Measurements from ENCODE around the gene AATK.
A peak's percentile ranks its signal among the peaks of the same experiment; 100 is the strongest.

Gene AATK

DNA sequence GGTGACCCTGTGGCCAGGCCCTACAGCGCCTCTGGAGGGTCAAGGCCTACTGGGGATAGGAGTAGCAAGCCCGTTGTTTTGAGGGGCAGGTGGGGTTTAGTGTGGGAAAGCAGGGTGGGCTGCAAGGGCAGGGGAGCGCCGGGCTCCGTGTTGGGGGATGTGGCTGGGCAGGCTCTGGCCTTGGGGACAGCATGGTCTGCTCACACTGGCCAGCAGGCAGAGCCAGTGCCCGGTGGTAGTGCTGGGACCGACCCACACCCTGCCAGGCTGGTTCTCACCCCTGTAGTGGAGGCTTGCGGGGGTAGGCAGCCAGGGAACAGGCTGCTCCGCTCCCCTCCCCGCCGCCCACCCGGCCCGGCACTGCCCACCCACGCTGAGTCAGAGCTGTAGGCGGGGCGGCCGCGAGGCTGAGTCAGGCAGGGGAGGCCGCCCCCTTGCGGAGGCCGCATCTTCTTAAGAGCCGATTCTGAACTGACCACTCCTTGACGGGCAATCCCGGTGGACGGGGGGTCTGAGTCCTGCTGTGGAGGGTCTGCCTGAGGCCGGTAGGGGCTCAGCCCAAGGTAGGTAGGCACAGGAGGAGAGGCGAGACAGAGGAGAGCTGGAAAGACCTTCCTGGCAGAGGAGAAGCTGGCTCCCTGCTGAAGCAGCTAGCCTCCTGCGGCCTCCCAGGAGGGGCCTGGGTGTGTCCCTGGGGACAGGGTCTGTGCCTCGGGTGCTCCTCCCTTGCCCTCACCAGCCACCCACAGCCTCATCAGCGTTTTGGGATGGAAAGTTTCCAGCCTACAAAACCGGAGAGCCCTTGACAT, 68.7 kb downstream of the AATK start:
- peak in 45 of 51 donors; percentile 18 to 86 (median 68) for DNase-seq

DNA sequence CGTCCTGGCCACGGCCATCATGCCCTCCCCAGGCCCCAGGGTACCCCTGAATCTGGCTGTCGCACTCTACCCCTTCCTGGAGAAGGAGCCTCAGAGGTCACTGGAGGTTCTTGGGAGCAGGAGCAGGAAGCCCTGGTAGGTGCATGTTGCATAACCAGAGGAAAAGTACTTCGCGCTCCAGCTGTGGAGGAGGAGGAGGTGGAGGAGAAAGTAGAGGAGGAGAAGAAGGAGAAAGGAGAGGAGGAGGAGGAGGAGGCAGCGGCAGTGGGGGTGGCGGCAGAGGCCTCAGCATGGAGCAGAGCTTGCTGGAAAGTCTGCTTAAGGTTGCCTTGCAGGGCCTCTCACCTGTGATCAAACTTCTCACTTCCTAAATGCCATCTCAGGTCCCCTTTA, 69.3 kb downstream of the AATK start:
- no peak for DNase-seq

DNA sequence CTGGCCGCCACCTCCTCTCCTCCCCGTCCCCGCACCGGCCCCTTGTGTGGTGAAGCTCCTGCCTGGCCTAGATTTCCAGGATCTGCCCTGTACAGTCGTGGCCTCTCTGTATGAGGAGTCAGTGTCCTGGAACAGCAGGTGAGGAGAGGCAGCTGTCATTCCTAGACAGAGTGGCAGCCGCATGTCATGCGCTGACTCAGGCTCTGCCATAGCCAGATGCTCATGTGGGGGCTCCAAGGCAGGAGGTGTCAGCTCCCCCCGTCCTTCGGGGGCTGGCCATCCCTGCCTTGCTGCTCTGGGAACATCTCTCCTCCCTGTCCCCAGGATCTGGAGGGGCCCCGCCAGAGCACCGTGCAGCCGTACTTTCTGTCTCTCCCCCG, 70.6 kb downstream of the AATK start:
- DNase-seq = peak in 3 of 51 donors; percentile 50 to 59 (median 57)

DNA sequence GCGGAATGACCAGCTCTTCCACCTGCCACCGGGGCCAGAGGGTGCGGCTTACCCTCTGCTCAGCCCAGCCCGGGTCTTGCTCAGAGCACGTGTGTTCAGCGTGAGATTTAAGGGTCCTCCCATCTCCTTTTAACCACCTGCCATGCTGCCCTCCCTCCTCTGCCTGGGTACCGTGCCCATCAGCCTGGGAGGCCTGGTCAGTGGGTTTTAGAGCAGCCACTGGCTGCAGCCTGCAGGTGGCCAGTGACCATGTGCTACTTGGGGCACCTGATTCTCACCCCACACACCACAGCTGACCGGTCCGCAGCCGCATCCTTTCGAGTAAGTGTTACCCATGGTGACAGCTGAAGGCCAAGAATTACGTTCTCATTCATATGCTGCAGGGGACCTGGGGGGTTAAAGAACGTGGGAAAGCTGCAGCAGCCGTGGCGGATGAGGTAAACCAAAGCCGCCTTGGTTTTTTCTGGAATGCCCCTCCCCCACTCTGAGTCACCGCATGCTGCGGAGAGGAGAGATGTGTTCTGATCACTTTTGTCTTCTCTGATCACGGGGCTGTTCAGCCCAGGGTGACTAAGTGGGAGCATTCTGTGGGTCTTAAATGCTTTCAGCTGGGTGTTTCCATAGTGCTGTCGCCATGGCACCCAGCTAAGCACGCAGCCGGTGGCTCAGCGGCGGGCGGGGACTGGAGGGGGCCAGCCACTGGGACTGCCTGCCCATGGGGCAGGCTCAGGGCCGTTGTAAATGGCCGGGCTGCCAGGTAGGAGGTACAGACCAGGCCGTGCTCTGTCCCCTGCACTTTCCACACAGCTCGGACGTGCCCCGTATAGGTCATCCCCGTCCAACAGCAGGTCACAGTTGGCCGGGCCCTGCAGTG, 71.3 kb downstream of the AATK start:
- peak in 49 of 51 donors; percentile 29 to 94 (median 71) for DNase-seq

DNA sequence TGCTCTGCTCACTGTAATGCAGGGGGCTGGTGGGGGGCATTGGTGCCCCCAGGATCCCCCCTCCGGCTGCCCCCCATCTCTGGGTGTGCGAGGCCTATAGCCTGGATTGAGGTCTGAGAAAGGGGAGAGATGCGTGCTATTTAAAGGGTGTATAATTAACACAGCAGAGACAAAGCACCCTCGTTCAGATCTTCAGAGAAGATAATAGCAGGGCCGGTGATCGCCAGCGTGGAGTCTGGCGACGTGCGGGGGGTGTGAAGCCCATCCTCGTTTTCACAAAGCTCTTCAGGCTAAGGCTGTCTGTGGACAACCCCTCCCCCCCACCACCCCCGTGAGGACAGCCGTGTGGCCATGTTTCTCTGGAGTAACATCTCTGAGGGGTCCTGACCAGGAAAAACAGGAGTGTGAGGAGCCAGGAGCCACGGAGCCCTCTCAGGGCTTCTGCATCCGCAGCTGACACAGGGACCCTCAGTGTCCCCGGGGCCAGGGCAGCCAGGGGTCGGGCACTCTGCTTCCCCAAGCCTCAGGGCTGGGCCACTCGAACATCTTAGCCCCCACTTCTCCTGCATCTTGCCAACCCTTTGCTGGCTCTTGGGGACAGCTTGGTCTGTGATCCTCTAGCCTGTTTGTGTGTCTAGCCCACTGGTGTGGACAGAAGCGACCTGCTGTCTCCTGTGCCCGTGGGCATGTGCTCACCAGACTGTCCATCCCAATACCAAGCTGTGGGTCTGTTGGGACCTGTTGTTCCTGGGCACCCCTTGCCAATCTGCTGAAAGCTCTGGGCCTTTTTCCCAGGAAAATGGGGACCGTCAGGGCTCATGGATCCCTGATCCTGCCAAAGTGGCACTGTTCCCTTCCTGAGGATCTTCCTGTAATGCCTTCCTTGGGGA, 72.2 kb downstream of the AATK start:
- DNase-seq = peak in 4 of 51 donors; percentile 45 to 53 (median 48)

DNA sequence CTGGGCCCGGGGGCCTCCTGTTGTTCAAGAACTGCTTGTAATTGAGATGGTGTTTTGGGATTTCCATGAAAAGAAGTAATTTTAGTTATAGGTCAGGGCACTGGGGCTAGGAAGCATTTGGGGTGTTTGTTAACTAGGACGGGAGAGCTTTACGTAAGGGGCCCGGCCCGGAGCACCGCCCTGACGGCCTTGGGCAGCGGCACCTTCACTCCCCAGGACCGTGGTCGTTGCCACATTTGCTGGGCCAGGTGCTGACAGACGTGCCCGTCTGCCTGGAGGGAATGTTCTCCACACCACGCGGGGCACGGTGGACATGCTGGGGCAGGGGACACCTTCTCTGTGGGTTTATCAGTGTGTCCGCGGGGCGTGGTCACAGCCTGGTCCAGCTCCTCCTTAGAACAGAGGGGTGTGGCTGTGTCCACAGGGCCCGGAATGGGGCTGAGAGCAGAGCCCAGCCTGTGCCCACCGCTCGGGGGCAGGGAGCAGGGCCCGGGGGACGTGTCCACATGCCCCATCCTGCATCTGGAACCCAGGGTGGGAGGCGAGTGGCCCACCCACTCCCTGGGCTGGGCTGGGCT, 73.4 kb downstream of the AATK start:
- no peak for DNase-seq

DNA sequence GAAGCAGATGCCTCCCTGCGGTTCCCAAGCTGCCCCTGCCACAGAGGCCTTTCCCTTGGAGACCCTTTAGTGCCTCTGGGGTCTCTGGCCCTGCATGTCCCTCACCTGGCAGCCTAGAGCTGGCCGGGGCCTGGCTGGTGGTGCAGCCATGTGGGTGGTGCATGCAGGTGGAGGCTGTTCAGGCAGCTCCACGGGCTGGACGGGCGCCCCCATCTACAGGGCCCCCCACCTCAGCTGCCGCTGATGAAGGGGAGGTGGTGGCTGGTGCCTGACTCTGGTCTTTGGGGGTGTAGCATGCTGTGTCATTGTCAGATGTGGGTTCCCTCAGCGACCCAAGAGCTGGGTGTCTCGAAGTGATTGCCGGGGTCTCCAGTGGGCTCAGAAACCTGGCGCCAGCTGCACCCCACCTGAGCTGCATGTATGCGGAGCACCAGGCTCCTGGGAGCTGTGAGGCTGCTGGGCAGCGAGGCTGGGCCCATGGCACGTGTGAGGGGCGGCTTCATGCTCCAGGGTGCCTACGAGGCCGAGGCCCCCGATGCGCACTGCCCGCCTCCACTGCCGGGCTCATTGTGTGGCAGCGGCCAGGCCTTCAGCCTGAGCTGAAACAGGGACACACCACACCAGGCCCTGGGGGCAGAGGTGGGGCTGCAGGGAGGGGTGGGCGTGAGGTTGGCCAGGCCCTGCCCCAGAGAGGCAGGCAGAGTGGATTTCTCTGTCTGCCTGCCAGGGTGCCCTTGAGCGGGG, 74.1 kb downstream of the AATK start:
- DNase-seq = no peak

DNA sequence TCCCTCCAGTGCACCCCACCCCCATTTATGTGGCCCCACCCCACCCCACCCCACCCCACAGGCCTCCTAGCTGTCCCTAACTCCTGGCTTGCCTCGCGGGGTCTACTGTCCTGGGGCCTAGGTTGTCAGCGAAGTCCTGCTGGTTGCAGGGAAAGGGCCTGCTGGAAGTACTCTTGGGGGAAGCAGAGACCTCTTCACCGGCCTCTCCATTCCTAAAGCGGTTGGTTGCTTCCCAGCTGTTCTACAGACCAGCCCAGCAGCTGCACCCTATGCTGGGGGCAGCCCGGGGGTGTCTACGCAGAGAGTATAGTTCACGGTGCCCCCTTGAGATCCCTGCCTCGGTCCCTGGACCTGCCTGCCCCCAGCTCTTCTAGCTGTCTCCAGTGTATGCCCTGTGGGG, 74.9 kb downstream of the AATK start:
- no peak for DNase-seq

DNA sequence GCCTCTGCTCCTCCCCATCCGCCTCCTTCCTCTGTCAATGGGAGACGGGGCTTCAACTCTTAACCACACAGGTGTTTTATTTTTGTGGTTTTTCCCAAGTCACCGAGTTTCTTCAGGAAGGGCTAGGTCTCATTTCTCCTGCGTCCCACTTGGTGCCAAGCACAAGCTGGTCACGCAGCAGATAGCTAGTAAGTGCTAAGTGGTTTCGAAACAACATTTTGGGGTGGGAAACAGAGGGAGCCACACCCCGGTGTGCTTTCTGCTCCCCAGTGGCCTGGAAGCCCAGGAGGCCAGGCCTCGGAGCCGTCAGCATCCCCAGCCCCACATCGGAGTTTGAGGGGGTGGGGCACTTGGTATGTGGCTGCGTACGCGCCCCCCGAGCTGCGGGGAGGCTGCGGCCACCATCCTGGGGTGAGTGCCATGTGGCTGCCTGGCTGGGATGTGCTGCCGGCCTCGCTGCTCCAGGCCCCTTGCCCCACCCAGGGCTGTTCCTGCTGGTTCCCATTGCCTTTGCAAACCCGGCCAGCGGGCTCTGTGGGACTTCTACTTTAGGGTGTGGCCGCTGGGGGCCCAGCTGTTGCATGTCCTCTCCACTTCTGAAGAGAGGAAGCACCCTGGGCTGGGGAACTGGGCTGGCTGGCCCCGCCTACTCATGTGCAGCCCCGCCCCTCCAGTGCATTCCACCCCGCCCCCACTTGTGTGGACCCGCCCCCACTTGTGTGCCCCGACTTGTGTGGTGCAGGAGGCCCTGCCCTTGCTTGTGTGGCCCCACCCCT, 75.5 kb downstream of the AATK start:
- DNase-seq = no peak

DNA sequence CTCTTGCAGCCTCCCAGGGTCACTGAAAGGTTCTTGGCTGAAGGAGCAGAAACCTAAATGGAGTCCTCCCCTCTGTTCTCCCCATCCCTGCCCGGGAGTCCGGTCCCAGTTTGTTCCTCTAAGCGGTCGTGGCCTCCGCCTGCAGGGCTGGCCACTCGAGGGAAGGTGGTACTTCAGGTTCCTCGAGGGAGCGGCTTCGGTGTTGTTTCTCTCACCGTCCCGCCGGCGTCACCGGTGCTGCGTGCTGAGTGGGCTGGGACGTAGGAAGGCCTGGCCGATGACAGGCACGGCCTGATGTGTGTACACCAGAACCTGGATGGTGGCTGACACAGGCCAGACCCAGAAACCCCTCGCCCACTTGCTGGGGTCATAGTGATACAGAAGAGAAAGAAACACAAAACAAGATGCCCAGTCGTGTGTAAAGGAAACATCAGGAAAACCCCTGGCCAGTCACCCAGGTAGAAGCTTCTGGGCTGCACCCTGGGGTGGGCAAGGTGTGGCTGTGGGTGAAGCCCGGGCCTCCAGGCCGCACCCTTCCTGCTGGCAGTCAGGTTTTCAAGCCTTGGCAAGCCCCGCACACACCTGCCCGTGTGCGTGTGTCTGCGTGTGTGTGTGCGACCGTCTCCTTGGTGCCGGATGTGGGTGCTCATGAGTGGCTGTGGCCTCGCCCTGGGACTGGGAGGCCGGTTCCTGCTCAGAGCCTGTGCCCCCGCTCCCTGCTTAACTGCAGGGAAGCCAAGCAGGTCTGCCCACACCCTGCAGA, 79.1 kb downstream of the AATK start:
- DNase-seq = no peak

DNA sequence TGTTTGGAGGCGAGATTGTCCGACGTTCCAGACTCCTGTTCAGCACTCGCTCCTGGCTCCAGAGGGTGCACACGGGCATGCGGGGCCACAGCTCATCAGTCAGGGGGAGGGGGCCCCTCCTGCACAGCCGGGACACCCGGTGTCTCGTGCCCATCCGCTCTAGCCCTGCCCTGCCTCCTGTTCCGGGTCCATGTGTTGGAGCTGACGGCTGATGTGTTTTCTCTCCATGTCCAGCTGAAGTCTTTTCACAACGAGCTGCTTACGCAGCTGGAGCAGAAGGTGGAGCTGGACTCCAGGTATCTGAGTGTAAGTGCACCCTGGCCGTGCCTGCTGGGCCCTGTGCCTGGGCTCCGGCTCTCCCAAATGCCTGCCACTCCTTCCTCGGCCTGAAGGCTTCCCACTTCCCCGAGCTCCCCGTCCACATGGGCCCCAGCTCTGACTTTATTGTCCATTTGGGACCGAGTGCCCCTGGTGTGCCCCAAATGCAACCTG, 80.6 kb downstream of the AATK start:
- no peak for DNase-seq

DNA sequence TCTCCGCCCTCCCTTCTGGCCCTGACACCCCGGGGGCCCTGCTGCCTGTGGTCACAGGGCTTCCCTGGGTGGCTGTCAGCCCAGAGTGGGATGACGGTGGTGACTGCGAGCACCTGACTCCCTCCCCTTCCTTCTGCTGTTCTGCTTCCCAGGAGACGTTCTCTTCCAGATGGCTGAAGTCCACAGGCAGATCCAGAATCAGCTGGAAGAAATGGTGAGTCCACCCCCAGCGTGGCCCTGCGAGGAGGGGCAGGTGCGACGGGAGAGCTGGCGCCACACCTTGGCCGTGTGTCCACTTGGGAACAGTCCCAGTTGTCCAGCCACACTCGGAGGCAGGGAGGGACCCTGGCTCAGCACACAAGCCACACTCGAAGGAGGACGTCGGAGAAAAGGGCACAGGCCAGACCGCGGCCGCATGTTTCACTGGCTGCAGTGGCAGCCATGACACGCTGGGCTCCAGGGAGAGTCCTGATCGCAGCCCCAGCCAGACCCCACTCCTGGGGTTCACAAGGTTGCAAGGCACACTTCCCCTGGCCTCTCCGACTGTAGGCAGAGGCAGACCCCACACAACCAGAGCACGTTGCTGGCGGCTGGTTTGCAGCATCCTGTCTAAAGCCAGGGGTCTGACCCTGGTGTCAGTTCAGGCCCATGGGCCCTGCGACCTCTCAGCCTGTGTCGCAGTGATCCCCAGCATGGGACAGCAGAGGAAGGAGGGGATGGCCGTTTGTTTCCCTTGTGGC, 81.2 kb downstream of the AATK start:
- peak in 34 of 51 donors; percentile 28 to 83 (median 58) for DNase-seq

DNA sequence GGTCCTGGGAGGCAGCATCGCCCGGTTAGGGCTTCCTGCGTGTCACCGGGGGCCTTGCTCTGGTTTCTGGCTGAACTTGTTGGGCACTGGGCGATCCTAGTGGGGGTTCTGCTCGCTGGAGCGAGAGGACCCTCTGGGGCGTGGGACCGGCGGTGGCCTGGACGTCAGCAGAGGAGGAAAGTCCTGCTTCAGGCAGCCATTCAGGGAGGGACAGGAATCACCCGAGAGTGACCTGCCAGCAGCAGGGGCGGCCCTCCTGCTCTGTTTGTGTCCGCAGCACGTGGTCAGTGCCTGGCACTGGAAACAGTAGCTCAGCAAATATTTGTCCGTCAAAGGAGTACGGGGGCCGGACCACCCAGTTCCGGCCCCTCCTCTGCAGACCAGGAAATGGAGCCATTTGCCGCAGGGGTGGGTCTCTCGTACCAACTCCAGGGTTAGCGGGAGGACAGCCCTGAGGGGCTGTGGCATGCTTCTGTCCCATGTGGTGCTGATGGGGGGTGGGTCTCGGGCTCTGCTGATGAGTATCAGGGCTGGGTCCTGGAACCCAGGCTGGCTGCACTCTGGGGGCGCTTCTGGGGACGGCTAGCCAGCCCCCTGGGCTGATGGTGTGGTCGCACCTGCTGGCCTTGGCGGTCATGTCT, 82.8 kb downstream of the AATK start:
- DNase-seq = peak in 7 of 51 donors; percentile 15 to 47 (median 33)

DNA sequence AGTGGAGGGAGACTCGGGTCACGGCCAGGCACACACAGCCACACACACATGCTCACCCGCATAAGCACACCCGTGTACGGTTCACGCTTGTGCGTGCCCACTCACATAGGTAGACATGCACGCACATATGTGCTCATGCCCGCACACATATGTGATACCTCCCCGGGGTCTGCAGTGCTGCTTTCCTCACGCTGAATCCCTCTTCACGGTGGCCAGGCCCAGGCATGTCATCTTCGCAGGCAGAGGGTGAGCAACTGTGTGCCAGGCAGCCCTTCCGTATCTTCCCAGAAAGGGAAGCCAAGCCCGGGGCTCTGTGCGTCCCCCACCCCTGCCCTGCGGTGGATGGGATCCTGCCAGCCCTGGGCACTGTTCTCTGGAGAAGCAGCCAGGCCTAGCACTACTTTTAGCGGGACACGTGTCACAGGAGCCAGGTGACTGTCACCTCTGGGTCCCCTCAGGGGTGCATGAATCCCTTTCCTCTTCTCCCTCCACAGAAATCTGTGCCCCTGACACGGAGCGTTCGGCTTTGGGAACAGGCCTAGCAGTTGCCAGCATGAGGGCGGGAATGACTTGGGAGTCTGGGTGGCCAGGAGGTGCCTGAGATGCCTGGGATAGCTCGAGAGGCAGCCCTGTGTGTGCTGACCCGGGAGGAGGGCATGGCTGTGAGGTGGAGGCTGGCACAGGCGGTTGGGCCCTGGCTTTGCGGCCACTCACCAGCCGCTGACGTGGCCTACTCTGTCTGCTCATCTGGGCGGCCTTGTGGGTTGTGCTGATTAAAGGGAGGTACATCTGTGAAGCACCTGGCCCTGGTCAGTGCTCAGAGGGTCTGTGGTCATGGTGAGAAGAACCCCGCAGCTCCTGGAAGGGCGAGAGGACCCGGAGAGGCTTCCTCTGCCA, 83.6 kb downstream of the AATK start:
- peak in 1 of 51 donors; percentile 18 for DNase-seq

DNA sequence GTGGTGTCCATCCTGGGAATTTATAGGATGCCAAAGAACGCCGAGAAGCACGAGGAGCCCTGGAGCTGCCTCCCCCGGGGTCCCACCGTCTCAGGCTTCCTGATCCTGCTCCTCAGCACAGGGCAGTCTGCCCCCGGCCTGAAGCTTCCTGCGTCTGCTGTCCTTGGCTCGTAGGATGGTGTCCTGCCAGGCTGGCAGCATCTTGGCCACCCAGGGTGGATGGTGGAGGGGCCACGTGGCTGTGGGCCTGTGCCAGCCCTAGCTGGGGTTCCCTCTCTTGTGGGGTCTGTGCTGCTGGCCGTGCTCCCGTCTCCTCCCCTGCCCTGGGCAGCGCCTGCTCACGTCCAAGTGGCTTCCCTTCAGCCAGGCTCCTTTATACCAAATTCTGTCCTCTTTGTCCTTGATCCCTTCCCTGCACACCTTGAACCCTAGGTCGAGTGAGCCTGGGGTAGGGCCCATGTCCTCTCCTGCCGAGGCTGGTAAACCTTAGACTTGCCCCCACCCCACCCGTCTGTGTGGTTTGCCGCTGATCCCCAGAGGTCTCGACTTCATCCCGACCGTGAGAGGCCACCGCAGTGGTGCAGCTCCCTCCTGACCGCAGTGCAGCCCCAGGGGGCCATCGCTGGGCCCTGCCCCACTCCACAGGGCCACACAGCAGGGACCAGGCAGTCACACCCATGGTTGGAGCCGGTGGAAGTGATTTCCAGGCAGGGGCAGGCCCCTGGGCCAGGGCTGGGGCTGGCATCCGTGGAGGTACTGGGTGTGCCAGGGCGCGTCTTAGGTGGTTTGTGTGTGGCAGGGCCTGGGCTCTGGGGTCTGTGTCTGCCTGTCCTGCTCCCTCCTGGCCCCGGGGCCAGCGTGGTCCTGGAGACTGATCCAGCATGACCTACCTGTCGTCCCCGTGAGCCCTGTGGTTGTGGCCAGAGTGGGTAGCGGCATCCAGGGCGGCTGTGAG, 84.5 kb downstream of the AATK start:
- DNase-seq = peak in 17 of 51 donors; percentile 13 to 63 (median 38)
